Activated CD4-positive, alpha-beta T cell treated with anti-CD3 and anti-CD28 coated beads for 24 hours (primary cell): ENCODE data around the gene USP21.

Experiments
- DNase-seq, 2 donors: peaks; one replicate each; pipeline ENCODE4 v3.0.0-alpha.2; 2020; ENCODE audit warnings: low read depth in 2 of 2

The USP21 gene

DNA sequence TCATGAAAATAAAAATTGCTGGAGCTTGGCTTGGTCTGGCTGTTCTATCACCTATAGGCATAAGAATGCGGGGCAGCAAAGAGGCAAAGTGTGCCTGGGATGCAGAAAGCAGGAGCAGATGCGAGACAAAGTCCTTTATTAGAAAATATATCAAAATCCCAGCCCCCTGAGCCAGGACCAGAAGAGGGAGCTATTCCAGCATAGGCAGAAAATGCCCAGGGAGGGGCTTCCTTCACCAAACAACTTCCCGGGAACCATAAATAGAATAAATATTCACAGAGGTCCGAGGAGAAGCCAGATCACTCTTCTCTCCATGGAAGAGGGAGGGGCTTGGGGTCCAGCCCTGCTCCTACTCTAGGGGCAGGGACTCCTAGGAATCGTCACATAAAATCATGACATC lies 11.9 kb downstream of the USP21 start:
- no peak for DNase-seq

DNA sequence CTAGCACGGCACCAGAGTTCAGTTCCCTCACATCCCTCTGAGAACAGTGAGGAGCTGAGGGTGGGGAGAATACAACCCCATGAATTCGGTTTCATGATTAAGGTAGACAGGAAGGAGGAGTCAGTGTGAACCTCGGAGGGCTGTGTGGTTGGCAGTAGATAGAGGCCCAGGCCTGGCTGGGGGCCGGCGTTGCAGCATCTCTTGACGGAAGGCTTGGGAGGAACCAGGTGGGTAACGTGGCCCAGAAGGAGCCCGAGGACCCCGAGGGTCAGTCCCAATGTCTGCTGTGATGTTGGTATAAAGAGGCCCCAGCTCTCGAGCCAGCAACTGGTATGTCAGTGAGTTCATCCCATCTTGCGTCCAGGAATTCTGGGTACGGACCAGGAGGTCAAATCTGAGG lies 12.4 kb downstream of the USP21 start:
- DNase-seq: no peak

DNA sequence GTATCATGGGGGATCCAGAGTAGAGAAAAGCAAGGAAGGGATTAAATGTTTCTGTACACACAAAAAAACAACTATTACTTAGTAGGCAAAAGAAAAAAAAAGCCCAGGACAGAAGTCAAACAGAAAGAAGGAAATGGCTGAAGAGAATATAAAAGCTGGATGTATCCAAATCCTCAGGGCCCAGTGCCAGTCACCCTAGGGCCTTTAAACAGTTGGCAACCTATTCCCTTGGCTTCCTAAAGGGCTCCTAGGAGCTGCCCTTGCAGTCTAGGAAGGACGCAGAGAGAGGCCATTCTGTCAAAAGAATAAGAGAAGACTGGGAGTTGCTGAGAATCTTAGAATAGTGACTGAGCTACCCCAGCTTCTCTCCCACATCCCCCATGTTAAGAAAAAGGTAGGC lies 13.0 kb downstream of the USP21 start:
- no peak for DNase-seq

DNA sequence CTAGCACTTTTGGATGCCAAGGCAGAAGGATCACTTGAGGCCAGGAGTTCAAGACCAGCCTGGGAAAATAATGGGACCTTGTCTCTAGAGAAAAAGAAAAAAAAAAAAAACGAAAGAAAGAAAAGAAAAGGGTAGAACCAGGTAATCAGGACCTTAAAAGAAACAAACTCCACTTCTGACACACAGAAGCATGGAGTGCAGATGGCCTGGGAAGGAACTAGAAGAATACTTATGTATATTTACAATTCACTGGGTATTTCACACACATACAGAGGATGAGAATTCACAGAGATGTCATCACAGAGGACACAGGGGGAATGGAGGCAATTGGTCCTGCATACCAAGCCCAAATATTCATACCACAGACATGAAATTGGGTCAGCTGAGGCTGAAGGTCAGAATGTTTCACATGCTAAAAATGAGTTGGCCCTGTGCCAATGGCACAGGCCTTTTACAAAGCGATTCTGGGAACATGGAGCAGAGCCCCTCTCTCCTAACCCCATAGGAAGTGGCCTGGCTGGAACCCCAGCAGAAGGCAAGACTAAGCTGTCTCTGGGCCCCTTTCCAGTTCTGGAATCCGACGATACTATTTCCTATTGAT lies 13.6 kb downstream of the USP21 start:
- DNase-seq: no peak

DNA sequence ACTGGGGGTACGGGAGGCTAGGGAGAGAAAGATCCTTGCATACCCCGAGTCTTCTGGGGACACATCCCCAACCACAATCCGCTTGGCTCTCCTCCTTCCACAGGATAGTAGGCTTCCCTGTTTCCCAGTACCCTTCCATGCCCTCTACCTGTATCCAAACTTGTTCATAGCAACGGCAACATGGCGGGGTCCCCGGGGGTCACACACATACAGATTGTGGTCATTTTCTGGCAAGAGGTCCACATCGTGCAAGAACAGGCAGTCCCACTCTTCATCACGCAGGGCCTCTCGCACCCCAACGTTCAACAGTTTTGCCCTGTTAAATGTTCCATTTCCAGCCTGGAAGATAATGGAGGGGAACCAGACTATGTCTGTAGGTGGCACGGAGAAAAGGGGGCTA lies 14.4 kb downstream of the USP21 start:
- no peak for DNase-seq

DNA sequence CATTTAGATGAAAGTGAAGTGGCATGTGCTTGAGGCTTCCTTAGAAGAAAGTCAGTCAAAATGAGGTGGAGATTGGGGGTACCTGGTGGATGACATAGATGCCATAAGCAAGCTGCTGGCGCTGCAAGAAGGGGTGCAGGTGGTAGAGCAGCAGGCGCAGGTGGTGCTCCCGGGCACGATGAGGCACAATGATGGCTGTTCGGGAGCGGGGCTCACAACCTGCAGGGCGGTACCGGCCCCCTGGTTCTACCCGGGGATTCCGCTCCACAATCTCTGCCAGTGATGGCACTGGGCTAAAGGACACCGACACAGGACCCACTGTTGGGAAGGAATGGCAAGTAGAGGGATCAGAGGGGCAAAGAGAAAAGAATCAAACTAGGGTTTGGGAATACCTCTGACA lies 15.6 kb downstream of the USP21 start:
- no peak for DNase-seq

DNA sequence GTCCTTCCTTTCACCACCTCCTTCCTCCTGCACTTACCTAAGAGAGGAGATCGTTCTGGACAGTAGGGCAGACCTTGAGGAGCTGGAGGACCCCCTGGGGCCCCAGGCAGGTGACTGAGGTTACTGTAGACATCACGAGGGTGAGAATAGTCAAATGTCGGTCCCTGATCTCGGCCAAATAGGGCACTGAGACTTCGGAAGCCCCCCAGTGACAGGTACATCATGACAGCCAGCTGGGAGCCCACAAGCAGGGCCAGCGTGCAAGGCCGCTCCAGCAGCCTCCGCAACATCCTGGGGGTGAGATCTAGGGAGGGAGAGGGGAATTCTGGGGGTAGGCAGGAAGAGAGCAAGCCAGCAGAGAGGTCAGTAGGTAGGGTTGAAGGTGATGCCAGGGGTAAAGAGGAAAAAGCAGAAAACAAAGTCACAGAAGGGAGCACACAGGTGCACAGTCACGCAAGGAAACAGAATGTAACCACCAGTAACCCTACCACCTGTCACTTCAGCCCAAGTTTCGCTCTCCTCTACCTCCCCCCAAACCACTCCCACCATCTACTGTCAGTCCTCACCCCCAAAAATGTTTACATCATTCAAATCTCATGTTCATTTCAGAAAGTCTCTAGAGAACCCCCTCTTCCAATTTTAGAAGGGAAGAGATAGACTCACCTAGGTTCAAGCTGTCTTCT lies 16.6 kb downstream of the USP21 start:
- no peak for DNase-seq

DNA sequence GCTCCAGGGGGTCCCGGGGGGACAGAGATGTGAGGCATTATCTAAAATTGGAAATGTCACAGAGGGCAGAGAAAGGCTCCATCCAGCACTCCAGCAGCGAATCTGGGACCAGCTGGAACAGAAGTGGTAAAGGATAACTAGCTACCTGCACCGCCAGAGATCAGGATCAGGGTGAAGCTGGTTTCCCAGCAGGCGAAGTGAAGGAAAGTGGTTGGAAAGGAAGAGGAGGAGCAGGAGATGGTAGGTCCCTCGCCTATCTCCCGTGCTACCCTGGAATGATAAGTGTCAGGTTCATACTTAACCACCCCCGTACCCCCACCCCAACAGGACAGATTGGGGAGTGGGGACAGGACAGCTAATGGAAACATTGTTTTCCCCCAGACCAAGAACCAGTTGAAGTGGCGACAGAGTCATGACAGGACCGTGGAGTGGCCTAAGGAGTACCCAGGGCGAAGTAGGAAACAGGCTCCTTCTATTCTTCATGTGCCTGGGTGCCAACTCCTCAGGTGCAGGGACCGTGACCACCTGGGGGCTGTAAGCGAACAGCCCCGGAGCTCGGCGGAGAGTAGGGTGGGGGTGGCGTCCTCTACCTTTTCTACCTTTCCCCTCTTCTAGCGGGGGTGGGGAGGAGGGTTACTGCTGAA lies 17.3 kb downstream of the USP21 start:
- no peak for DNase-seq

DNA sequence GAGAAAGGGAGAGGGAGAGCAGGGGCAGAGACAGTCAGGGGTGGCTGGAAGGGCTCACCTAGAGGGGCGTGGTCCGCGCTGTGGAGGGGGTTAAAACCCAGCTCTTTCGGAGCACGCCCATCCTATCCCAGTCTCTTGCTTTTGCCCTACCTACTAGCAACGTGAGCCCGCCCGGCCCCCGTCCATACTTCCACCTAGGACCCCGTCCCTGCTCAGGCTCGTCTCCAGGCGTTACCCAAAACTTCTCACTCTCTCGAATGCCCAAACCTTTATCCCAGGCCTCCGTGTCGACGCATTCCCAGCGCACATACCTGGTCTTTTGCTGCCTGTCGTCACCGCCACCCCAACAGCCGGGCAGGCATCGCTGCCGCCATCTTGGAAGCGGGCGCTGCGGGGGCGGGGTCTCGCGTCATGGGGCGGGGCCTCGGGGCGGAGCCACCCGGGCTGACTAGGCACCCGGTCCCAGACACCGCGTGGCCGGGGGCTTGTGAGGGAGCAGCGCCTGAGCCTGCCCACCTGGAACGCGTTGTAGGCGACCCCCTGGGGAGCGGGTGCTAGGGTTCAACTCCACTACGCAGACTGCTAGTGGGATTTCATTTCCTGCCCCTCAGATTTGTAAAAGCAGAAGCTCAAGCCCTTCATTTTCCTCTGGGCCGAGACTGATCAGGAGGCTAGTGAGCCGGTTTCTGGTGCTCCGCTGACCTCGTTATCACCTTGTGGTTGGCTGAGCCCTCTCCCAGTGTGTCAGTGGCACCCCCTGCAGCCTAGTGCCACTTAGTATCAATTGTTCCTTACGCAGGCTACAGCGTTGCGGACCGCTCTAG lies 18.0 kb downstream of the USP21 start, which contains the start of gene B4GALT3:
B4GALT3 (minus strand) TSS at position 396 of the 824 bp plus-strand sequence. CDS start 1,447 bp downstream, outside the sequence.
- peak; percentile 96 to 98 for DNase-seq

DNA sequence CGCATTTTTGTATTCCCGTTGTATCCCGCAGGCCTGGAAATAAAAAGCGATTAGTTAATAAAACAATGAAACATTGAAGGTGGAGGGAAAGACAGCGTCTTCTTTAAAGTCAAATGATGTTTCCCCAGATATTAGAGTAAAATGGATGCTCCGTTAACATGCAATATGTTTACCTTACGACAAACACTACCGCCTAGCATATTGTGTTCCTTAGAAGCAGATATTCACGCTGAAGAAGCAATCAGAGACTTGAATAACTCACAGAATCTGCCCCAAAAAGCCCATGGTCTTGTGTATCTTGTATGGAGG lies 18.6 kb downstream of the USP21 start:
- no peak for DNase-seq

DNA sequence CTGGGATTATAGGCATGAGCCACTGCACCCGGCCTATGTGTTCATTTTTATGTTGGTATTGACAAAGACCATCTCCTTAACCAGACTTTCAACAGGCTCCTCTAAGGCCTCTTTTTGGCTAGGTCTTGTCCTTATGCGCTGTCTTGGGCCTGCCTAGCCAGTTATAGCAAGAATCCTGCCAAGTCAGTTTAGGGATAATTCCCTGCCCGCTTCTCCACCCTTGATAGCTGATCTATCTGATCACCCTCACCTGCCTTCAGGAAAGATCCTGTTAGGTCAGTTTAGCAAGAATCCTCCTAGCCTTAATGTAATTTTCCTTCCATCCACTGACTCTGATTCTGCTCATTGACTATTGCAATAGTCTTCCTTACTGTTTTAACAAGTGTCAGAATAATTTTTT lies 20.4 kb downstream of the USP21 start:
- DNase-seq: no peak

DNA sequence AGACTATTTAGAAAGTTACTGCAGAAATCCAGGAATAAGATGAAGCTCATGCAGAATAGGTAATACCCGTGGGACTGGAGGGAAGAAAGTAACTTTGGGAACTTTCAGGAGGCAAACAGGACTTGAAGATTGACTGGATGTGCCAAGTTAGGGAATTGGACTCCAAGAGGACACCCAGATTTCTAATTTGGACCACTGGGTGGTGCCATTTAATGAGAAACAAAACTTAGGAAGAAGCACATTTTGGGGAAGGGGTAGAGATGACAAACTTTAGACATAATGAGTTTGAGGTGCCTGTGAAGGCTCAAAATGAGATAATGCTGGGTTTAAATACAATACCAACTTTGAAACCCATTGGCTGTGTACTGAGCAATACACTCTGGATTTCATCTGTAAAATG lies 21.3 kb downstream of the USP21 start:
- no peak for DNase-seq

DNA sequence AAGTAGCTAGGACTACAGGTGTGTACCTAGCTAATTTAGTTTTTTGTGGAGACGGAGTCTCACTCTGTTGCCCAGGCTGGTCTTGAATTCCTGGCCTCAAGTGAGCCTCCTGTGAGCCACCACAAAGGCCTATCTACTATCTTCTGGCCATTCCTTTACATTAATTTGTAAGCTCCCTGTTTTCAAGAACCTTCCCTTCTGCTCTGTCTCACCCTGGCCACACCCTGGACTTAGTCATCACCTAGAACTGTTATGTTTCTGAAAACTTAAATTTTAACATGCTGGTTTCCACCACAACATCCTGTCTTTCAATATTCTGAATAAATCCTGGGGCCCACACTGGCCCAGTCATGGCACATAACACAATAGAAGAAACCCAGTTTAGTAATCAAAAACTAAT lies 22.9 kb downstream of the USP21 start:
- peak; percentile 49 to 53 for DNase-seq

DNA sequence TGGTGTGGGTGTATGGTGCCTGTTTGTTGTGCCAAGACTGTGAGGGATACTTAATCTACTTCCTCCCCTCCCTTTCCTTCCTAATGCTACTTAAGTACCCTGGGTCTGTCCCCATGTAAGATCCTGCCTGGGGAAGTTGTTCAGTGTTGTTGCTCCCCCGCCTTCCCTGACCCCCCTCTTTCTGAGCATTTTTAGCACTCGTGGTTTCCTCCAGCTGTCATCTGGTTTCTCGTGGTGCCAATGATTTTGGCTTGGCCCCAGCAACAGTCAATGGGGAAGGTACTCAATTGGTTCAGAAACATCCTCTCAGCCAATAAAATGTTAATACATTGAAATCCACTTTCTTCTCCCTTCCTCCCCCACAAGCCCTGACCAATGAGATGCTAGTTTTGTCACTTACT lies 26.0 kb downstream of the USP21 start:
- DNase-seq: peak; percentile 38 to 46

DNA sequence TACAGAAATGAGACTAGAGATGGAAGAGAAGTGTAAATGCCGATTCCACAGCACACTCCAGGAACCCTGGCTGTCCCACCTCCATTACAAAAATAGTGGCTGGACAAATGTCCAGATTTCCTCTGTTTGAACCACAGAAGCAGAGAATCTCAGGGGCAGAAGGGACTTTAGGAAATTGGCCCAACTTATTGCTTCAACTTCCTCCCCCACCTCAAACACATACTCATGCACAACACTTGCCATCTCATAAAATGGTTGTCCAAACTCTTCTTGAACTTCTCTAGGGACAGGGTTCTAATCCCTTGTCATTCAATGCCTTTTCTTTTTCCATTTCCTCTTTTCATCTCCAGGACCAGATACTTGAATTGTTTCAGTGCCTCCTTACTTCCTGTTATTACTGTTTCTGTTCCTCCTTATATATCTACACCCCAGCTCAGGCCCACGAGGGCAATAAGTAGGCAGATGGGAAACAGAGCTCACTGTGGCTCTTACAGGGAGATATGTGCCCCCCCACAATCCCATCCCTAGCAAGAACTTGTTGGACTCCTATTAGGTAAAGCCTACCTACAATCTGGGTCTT lies 26.5 kb downstream of the USP21 start:
- DNase-seq: no peak

DNA sequence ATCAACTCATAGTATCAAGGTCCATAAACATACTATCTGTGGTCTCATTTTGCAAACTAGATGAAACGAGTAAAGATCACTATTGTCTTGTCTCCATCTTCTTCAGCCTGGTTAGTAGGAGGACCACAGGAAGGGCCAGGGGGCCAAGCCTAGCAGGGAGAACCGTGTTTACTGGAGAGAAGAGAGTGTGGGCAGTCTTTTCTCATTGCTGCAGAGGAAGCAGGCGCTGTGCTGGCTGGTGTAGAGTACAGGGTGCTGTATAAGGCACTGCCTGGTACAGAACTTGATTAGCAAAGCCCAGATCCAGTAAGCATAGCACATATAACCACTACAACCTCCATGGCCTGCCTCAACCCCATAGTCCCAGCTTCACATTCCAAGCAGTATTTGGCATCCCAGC lies 28.0 kb downstream of the USP21 start:
- no peak for DNase-seq

DNA sequence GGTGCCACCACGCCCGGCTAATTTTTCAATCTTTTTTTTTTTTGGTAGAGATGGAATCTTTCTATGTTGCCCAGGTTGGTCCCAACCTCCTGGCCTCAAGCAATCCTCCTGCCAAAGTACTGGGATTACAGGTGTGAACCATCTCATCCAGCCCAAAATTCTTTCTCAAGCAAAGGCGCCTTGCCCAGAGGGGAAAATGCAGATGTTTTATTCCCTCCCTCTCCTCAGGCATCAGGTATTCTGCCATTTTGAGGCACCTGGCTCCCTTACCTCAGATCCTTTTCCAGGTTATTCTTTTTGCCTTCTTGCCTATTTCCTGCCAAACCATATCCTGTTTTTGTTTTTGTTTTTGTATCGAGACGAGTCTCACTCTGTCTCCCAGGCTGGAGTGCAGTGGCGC lies 29.1 kb downstream of the USP21 start:
- no peak for DNase-seq

DNA sequence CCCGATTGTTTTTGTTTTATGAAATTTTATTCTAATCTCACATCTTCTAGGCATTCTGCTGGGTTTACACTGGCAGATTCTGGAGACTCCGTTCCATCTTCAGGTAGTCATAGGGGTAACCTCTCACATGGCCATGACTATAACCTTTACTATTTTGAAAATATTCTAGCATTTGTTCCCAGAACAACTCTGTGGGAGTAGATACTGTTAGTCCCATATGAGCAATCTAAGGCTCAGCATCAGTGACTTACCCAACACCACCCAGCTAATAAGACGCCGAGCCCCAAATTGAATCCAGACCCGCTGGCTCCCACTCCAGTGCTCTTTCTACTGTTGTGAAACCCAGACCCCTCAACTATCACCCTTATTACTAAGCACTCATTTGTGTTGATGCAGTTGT lies 29.7 kb downstream of the USP21 start:
- no peak for DNase-seq

DNA sequence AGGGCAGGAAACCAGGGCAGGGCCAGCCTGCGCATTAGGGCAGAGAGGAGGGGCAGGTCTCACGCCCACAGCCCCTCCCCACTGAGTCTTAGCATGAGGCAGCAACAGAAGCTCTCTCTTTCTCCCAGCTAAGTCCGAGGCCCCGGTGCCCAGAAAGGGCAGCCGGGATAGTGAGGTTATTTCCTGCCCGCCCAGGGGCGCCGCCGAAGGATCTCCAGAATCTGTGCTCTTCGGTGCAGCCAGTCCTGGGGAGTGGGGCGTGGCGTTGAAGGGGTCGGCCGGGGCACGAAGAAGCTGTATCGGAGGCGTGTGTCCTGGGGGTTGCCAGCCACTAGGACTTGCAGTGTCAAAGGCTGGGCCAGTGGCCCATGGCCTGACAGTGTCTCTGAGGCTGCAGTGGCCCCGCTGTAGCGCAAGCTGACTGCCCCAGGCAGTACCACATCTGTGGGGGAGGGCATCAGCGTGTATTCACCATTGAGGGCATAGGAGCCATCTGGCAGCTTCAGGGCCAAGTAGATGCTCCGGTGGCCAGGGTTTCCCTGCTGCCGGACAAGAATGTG lies 31.7 kb downstream of the USP21 start:
- no peak for DNase-seq

DNA sequence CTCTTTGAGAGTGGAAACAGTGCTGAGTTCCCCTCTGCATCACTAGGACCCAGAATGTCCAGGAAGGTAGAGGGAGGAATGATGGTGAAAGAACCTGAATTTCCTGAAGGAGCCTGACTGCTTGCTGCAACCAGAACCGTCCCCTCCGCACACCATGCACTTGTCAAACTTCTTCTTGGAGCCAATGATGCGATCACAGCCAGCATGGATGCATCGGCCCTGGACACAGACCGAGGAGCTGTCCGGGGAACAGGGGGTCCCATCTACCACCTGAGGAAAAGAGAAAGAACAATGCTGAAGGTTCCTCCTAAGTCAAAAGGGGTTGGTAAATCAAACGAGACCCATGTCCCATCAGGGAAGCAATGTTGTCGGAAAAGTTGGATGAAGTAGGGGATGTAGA lies 32.7 kb downstream of the USP21 start:
- no peak for DNase-seq

DNA sequence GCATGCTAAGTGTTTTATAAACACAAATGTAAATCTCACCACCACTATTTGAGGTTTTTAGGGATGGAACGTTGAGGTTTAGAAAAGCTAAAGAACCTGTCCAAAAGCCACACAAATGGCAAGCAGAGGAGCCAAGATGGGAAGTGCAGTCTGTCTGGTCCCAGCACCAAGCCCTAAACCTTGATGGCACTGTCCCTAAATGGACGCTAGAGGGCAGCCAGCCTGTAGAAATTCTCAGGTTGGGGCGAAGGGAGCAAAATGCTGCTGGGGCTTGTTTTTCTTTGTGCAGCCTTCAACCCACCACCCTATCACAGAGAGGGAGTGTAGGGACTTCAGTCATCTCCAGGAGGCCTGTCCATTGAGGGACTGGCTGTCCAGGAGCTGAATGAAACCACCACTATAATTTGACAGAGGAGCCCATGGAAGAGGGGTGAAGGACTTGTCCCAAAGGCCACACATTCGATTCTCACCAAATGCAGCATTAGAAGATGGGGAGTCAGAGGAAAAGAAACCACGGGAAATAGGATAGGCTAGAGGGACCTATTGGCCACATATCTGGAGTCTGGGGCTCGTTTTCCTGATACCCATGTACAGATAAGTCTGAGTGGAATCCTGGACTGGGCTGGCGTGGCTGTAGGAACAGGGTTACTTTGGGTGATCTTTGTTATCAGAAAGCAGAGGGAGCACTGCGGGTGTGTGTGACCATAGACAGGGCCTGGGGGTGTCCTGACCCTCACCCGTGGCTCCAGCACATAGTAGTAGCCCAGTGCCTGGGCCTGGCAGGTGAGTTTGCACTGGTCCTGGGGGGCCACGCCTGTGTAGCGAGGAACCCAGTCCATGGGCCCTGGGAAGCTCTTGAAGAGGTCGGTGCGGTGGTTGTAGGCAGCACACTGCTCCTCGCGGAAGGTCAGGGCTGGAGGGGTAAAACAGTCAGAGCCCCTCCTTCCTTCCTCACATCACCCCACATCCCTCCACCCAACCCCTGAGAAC lies 33.5 kb downstream of the USP21 start:
- peak; percentile 33 to 57 for DNase-seq
